KG1 (cell line): ENCODE results near the gene SLC7A5.

Experiments
- DNase-seq: peaks from one replicate; lab custom pipeline; 2025; lab: John Stamatoyannopoulos, UW

Gene SLC7A5

GRCh38 chr16:87845807-87846619 is 23.3 kb downstream of the SLC7A5 start:
- DNase-seq = no peak

- no peak for DNase-seq
Measured at GRCh38 chr16:87845213-87845612, 24.1 kb downstream of the SLC7A5 start.

DNA sequence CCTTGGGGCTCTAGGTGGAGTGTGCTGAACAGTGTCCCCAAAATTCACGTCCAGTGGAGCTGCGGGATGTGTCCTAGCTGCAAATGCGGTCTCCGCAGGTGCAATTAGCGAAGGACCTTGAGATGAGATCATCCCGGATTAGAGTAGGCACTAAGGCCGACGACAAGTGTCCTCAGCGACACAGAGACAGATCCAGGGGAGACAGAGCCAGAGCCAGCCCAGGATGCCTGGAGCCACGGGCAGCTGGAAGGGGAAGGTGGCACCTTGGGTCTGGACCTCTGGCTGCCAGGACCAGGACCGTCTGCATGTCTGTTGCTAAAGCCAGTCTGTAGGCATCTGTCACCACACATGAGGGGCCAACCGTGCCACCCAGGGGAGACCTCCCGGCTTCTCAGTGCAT is 24.5 kb downstream of the SLC7A5 start:
- no peak for DNase-seq

DNA sequence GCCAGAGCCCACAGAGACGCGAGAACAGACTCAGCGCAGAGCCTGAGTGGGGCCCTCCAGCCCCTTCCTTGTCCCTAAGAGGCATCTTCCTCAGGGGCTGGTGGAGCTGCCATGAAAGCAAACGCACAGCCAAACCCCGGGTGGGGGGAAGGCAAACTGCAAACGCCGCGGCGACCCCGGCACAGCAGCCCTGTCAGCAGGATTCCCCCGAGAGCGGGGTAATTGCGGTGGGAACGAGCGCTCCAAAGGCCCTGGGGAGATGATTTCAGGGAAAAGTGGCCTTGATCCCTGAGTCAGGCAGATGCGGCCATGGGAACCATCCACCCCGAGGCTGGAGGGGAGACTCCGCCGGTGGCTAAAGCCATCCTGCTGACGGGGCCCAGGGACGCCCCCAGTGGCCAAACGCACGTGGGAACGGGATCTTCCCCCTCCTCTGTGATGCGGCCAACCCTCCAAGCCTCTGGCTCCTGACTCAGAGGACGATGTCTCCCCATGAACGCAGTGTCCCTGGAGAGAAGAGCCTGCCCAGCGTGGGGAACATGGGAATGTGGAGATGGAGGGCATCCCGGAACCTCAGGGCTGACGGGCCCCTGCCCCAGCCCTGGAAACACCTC is 25.1 kb downstream of the SLC7A5 start:
- DNase-seq = no peak

DNA sequence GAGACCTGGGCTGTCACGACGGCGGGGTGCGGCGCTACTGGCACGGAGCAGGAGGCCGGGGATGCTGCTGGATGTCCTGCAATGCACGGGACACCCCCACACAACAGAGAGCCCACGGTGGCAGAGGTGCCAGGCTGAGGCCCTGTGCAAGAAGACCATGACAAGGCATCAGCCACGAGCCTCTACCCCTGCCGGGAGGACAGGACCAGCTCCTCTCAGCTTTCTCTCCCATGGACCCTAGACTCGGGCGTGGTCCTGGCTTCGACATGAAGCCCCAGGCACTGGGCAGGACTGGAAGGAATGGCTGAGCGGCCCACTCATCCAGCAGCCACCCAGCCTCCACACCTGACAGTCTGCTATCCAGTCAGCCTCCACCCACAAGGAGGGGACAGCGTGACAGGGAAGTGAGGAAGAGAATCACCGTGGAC is 25.6 kb downstream of the SLC7A5 start:
- DNase-seq = no peak

DNA sequence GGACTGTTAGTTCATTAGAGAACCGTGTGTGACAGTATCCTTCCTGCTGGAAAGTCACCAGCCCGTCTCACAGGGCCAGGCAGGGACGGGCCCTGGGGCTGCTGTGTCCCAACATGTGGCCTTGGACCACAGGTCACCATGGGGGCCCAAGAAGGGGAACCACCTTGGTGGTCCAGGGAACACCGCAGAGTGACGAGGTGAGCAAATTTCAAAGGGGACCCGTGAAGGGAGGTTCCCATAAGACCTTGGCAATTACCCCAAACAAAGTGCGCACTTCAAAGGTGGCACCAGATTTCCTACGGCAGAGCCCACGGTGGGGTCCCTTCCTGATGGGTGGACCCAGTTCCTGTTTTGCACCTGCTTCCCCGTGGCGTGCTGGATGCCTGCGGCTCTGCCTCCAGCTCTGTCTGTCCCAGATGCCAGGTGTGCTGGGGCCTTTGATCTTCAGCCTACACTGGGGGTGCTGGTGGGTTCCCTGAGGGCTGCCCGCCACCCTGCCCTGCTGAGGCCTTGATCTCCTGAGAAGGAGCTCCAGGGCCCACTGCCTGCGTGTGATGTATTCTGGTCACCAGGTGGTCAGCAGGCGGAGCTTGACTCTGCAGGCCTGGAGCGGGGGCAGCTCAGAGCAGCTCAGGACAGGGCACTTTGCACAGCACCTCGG is 27.0 kb downstream of the SLC7A5 start:
- DNase-seq = no peak

DNA sequence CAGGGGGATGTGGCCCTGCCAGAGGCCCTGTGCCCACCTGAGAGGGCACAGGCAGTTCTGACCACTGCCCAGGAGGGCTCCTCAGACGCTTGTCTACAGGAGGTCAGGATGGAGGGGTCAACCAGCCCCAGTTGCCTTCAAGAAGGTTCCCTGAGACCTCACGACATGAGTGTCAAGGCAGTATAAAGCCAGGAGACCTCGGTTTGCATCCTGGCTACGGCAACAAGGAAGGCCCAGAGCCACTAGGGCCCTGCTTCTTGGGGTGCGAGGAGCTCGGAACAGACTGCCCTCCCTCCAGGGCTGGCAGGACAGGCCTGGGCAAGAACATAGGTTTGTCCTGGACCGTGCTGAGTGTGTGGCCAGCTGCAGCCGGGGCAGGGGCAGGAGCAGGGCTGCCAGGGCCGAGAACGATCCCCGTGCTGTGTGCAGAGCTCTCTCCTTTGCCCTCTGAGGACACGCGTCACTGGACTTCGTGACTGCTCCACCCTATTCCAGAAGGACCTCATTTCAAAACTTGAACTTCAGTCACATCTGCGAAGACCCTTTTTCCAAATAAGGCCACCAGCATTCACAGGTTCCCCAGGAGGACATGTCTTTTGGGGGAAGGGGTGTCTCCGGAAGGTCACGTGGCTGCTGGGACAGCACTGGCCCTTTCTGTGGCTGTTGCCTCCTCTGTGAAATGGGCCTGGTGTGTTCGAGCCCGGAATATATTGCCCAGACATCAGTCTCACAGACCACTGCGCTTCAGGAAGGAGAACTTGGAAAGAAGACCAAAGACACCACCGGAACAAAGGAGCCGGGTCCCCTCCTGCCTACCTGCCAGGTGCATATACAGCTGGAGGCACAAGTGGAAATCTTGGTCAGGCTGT is 27.7 kb downstream of the SLC7A5 start:
- no peak for DNase-seq

- no peak for DNase-seq
Measured at GRCh38 chr16:87840271-87840978, 28.9 kb downstream of the SLC7A5 start.

DNA sequence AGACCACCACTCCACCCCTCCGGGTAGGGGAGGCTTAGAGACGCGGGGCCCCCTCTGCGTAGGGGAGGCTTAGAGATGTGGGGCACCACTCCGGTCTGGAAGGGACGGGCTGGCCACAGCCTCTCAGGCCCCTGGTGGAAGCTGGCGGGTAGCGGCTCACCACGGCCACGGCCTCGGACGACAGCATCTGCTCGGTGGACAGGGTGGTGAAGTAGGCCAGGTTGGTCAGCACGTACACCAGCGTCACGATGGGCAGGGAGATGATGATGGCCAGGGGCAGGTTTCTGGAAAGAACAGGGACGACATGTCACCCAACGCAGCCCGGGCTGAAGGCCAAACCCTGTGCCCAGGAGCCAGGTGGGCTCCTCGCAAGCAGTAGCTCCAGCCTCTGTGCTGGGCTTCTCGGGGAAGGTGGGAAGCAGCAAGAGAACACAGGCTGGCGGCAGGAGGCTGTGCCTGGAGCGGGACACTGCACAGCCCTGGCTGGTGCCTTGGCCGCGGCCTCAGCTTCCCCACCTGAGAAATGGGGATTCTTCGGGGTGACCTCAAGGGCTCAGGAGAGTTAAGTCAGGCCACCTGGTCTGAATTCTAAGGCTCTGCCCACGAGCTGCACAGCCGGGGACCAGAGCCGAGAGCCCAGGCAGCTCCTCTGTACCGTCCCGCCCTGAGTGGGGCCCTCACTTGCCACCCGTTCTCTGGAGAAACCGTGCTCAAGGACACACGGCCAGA is 29.6 kb downstream of the SLC7A5 start:
- DNase-seq = no peak

DNA sequence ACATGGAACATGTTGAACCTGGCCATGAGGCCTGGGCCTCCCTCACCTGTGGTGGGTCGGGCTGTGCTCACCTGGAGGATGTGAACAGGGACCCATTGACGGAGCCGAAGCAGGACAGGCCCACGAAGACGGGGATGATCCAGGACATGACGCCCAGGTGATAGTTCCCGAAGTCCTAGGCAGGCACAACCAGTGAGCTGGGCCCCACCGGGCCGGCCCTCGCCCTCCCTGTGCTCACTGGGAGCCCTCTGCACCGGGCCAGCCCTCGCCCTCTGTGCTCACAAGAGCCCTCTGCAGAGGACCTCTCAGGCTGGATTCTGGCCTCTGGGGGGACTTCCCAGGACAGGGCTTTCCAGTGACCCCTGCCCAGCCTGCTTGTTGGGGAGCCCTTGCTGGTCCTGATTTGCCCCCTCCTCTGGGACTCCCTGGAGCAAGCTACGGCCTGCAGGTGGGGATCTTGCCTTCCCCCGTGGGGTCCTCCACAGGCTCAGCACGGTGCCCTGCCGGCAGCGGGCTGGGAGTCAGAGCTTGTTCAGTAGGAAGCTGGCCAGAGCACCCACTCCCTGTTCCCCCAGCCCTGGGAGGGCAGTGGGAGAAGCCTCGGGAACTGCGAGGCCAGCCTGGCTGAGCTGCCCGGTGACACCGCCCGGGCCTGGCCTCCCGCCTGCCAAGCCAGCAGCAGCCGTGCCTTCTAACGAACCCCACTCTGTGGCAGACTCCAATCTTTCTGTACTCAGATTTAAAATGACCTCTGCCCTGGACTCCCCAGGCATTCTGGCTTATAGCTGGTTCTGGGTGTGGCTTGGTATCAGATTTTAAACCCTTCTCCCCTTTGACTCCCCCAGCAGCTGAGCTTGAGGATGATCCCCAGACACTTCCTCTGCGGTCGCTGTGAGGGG is 30.4 kb downstream of the SLC7A5 start:
- no peak for DNase-seq

GRCh38 chr16:87837627-87838289 is 31.5 kb downstream of the SLC7A5 start:
- DNase-seq = no peak

GRCh38 chr16:87836844-87837581 is 32.3 kb downstream of the SLC7A5 start:
- DNase-seq = no peak

DNA sequence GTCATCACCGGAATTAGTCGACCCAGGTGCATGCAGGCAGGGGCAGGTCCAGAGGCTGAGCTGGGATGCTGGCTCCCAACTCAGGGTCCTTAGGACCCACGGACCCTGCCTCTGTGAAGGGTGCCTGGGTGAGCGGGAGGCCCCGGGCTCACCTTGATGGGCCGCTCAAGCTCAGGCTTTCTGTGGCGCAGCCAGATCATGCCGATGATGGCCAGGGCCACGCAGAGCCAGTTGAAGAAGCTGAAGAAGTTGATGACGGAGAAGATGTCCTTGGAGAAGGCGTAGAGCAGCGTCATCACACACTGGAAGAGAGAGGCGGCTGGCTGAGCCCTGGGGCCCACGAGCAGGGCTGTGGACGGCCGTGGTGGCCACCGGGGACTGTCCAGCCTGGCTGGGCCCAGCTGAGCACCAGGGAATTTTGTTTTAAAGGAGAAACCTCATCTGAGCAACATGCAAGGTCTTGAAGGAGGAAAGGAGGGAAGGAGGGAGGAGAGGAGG is 32.9 kb downstream of the SLC7A5 start:
- no peak for DNase-seq

GRCh38 chr16:87835882-87836331 is 33.4 kb downstream of the SLC7A5 start:
- DNase-seq = no peak

- DNase-seq = no peak
Measured at GRCh38 chr16:87834668-87835473, 34.4 kb downstream of the SLC7A5 start.

DNA sequence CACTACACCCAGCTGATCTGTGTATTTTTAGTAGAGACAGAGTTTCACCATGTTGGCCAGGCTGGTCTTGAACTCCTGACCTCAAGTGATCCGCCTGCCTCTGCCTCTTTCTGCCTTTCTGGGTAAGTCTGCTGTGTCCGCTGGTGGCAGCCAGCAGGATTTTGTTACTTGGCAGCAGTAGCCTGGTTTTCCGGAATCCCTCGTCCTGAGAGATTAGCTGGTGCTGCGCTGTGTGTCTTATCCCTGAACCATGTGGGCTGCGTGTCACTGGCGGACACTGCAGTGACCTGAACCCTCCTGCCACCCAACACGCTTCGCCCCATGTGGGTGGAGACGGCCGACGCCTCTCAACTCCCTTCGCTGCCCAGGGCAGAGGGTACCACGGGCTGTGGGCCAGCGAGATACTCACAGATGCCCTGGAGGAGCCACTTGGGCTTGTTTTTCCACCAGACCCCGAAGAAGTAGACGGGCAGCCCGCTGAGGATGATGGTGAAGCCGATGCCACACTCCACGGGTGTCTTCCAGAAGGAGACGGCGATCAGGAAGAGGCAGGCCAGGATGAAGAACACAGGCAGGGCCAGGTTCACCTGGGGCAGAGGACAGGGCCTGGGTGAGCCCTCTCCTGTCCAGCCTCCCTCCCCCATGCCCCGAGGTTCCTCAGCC is 35.2 kb downstream of the SLC7A5 start:
- DNase-seq = no peak

GRCh38 chr16:87833548-87833947 is 35.8 kb downstream of the SLC7A5 start:
- no peak for DNase-seq
